A549 (cell line): ENCODE results near the gene RNF112.

Source experiments
- CEBPB ChIP-seq, 2 experiments: fragments of >200 bp in 1 of 2; sonication (Bioruptor Twin) in 1 of 2; formaldehyde crosslinking in 1 of 2; IDR thresholded peaks; 2 replicates each; pipeline ENCODE4 v1.6.1; 2012 to 2016
- CHD4 ChIP-seq: fragments of 200-600 bp; sonication (generic); IDR thresholded peaks from 2 replicates; pipeline ENCODE4 v1.6.1; 2016; ENCODE audit warnings: antibody characterized with exemption, mild to moderate bottlenecking, borderline replicate concordance
- JUN ChIP-seq, 2 experiments: fragments of >200 bp; sonication (Bioruptor Twin); formaldehyde crosslinking; IDR thresholded peaks; 2 replicates in 1 of 2; 3 replicates in 1 of 2; pipeline ENCODE4 v1.6.1; 2016 to 2017
- MAX ChIP-seq: IDR thresholded peaks from 2 replicates; pipeline ENCODE4 v1.6.1; 2012
- PHF8 ChIP-seq: fragments of 200-600 bp; sonication (generic); IDR thresholded peaks from 2 replicates; pipeline ENCODE4 v1.6.1; 2016; ENCODE audit warnings: low read depth, mild to moderate bottlenecking, antibody characterized with exemption, moderate library complexity, borderline replicate concordance
- POLR2A ChIP-seq: IDR thresholded peaks from 2 replicates; pipeline ENCODE4 v1.6.1; 2012; ENCODE audit warnings: mild to moderate bottlenecking, low read length
- POLR2AphosphoS2 ChIP-seq: conservative IDR thresholded peaks from 2 replicates; pipeline ENCODE4 v1.6.1; 2012; ENCODE audit warnings: low read length, improper control_type of control experiment, inconsistent platforms
- RFX5 ChIP-seq: fragments of 450-650 bp; IDR thresholded peaks from 2 replicates; pipeline ENCODE4 v1.7.1; 2014; ENCODE audit warnings: antibody characterized with exemption, mild to moderate bottlenecking, moderate library complexity
- SMC3 ChIP-seq: fragments of >200 bp; sonication (Bioruptor Twin); formaldehyde crosslinking; IDR thresholded peaks from 3 replicates; pipeline ENCODE4 v1.6.1; 2018; ENCODE audit warnings: inconsistent platforms
- TF ChIP-seq, protein P1 (sequence below): fragments of >200 bp; sonication (Bioruptor Twin); formaldehyde crosslinking; IDR thresholded peaks from 3 replicates; pipeline ENCODE4 v1.5.1; 2016

DNA sequence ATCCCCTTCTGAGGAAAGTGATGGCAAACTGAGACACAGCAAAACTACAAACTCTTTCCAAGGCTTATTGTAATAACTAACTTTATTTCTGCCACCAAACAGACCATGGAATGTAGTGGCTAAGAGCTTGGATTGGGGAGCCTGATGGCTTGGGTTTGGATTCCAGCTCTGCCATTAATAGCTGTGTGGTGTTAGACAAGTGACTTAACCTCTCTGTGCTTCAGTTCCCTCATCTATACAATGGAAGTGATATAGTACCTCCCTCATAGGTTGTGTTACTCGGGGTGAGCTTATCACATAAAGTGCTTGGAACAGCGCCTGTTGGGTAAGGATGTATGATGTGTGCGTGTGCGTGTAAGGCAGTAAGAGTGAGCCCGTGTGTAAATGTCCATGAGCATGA is 5.9 kb upstream of the RNF112 start:
- TF ChIP-seq POLR2A (no peak), MAX (no peak), CEBPB (IDR thresholded peaks at IDR 0.05) (no peak), POLR2AphosphoS2 (no peak), PHF8 (no peak), JUN (IDR thresholded peaks at IDR 0.05) (no peak), CHD4 (no peak), RFX5 (no peak), SMC3 (no peak)
- TF ChIP-seq, protein P1, sequence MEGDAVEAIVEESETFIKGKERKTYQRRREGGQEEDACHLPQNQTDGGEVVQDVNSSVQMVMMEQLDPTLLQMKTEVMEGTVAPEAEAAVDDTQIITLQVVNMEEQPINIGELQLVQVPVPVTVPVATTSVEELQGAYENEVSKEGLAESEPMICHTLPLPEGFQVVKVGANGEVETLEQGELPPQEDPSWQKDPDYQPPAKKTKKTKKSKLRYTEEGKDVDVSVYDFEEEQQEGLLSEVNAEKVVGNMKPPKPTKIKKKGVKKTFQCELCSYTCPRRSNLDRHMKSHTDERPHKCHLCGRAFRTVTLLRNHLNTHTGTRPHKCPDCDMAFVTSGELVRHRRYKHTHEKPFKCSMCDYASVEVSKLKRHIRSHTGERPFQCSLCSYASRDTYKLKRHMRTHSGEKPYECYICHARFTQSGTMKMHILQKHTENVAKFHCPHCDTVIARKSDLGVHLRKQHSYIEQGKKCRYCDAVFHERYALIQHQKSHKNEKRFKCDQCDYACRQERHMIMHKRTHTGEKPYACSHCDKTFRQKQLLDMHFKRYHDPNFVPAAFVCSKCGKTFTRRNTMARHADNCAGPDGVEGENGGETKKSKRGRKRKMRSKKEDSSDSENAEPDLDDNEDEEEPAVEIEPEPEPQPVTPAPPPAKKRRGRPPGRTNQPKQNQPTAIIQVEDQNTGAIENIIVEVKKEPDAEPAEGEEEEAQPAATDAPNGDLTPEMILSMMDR, result no peak
